A673 (cell line): ENCODE results near the gene FARSA. TPM values are rescaled to one million over a fixed set of nuclear protein-coding genes. Genes with fewer than 3 reads are reported as not detected.
A peak's percentile ranks its signal among the peaks of the same experiment; 100 is the strongest.

Source experiments
- BruUV-seq: library from RNA; stranded (reverse); fragments of 400-500 nt; replicated peaks from 2 replicates; lab custom pipeline; 2021; lab: Mats Ljungman, UMichigan
- CTCF ChIA-PET: fragments of 300-600 bp; sonication (Branson Sonifier 250); formaldehyde crosslinking; loops from one replicate; lab custom pipeline; 2022; ENCODE audit warnings: antibody characterized with exemption; lab: Charles Lee
- POLR2A ChIA-PET: fragments of 300-600 bp; sonication (Branson Sonifier 250); formaldehyde crosslinking; loops from one replicate; lab custom pipeline; 2022; ENCODE audit warnings: antibody characterized with exemption; ENCODE audit not compliant: low non-redundant PET; lab: Charles Lee
- DNase-seq: peaks from one replicate; pipeline ENCODE4 v3.0.0-alpha.2; 2015; ENCODE audit warnings: low spot score
- H3K27ac ChIP-seq: fragments of 200-600 bp; sonication (generic); 2 replicates; pipeline ENCODE4 v1.5.1; 2016; ENCODE audit warnings: mixed run types, low read depth, mild to moderate bottlenecking, mixed read lengths, antibody characterized with exemption, low read length; ENCODE audit not compliant: poor library complexity, severe bottlenecking
- H3K27me3 ChIP-seq: fragments of 200-600 bp; sonication (generic); replicated peaks from 2 replicates; pipeline ENCODE4 v1.6.1; 2017; ENCODE audit warnings: mixed run types, low read depth, mild to moderate bottlenecking, mixed read lengths, antibody characterized with exemption, low read length; ENCODE audit not compliant: insufficient read depth, poor library complexity
- H3K36me3 ChIP-seq: fragments of 200-600 bp; sonication (generic); 2 replicates; pipeline ENCODE4 v1.6.1; 2016; ENCODE audit warnings: mixed run types, mild to moderate bottlenecking, mixed read lengths, antibody characterized with exemption, low read length; ENCODE audit not compliant: insufficient read depth, poor library complexity, severe bottlenecking
- H3K4me1 ChIP-seq: fragments of 200-600 bp; sonication (generic); 2 replicates; pipeline ENCODE4 v1.6.1; 2017; ENCODE audit warnings: mixed run types, mild to moderate bottlenecking, mixed read lengths, antibody characterized with exemption, low read length; ENCODE audit not compliant: insufficient read depth, poor library complexity, severe bottlenecking
- H3K4me3 ChIP-seq: fragments of 200-600 bp; sonication (generic); 2 replicates; pipeline ENCODE4 v1.5.1; 2016; ENCODE audit warnings: low read depth, mixed run types, mild to moderate bottlenecking, mixed read lengths, low read length; ENCODE audit not compliant: poor library complexity, severe bottlenecking
- H3K9me3 ChIP-seq: fragments of 200-600 bp; sonication (generic); 2 replicates; pipeline ENCODE4 v1.6.1; 2016; ENCODE audit warnings: mixed run types, low read depth, mild to moderate bottlenecking, mixed read lengths, antibody characterized with exemption, low read length; ENCODE audit not compliant: poor library complexity, severe bottlenecking
- CTCF ChIP-seq: fragments of 300-800, 200-600 bp; sonication (generic); conservative IDR thresholded peaks from 2 replicates; pipeline ENCODE4 v1.5.1; 2017; ENCODE audit warnings: low read depth, mild to moderate bottlenecking, antibody characterized with exemption, low read length, moderate library complexity, mixed read lengths
- EZH2 ChIP-seq: fragments of 200-600 bp; sonication (generic); IDR thresholded peaks from 2 replicates; pipeline ENCODE4 v1.6.1; 2017; ENCODE audit warnings: borderline replicate concordance, low read depth, mild to moderate bottlenecking, mixed read lengths, antibody characterized with exemption, low read length; ENCODE audit not compliant: poor library complexity, severe bottlenecking
- intact Hi-C: fragments of 100-400 bp; cut with micrococcal nuclease; formaldehyde crosslinking; loops from one replicate; pipeline ENCODE4 v1.10.0; 2022; ENCODE audit not compliant: unreplicated experiment
- total RNA-seq: library from RNA; stranded (reverse); gene quantifications from 2 replicates; pipeline ENCODE4 v1.2.3, GENCODE V29; 2021

FARSA gene
- total RNA-seq, 1 experiment from 2014 or later, result 162 TPM

GRCh38 chr19:12888006-12888603 is 45.4 kb downstream of the FARSA start:
- Histone ChIP-seq H3K27me3 (no peaks in the 10 kb centered on the region), H3K36me3 (peaks cover 1% of the 10 kb centered on the region), H3K4me3 (no peak overlapping the region), H3K9me3 (peaks cover 12% of the 10 kb centered on the region), H3K4me1 (peaks cover 9% of the 10 kb centered on the region), H3K27ac (no peak overlapping the region)
- intact Hi-C loops, result no loop called here
- CTCF ChIA-PET, result no interaction called here
- DNase-seq, result no peak
- TF ChIP-seq EZH2 (no peak), CTCF (no peak)
- BruUV-seq, result no TSS peak
- POLR2A ChIA-PET, result no interaction called here

- Histone ChIP-seq H3K4me3 (peak within 1 kb of the TSS; percentile 46), H3K27me3 (no peaks in the 10 kb centered on the region), H3K9me3 (peaks cover 12% of the 10 kb centered on the region), H3K36me3 (no peaks in the 10 kb centered on the region), H3K4me1 (peaks cover 9% of the 10 kb centered on the region), H3K27ac (no peak within 1 kb of the TSS)
- intact Hi-C loops, result no loop called here
- TF ChIP-seq CTCF, result no peak
- TF ChIP-seq EZH2, result no peak
- ChIA-PET CTCF (no interaction called here), POLR2A (no interaction called here)
- no TSS peak for BruUV-seq
- DNase-seq, result no peak
Measured at GRCh38 chr19:12886969-12887747, 46.4 kb downstream of the FARSA start, which contains the start of gene KLF1. Gene KLF1, minus strand, starts transcription at chr19:12887201. Its CDS starts 61 bp downstream, at chr19:12887140.

GRCh38 chr19:12886651-12886968 is 46.9 kb downstream of the FARSA start:
- Histone ChIP-seq H3K9me3 (peaks cover 12% of the 10 kb centered on the region), H3K4me3 (no peak overlapping the region), H3K27me3 (no peaks in the 10 kb centered on the region), H3K36me3 (no peaks in the 10 kb centered on the region), H3K27ac (no peak overlapping the region), H3K4me1 (peaks cover 9% of the 10 kb centered on the region)
- no TSS peak for BruUV-seq
- no peak for TF ChIP-seq EZH2
- no peak for TF ChIP-seq CTCF
- intact Hi-C loops, result no loop called here
- ChIA-PET POLR2A (no interaction called here), CTCF (no interaction called here)
- DNase-seq, result no peak
